Measurements from ENCODE around the gene WDSUB1.

Gene WDSUB1

DNA sequence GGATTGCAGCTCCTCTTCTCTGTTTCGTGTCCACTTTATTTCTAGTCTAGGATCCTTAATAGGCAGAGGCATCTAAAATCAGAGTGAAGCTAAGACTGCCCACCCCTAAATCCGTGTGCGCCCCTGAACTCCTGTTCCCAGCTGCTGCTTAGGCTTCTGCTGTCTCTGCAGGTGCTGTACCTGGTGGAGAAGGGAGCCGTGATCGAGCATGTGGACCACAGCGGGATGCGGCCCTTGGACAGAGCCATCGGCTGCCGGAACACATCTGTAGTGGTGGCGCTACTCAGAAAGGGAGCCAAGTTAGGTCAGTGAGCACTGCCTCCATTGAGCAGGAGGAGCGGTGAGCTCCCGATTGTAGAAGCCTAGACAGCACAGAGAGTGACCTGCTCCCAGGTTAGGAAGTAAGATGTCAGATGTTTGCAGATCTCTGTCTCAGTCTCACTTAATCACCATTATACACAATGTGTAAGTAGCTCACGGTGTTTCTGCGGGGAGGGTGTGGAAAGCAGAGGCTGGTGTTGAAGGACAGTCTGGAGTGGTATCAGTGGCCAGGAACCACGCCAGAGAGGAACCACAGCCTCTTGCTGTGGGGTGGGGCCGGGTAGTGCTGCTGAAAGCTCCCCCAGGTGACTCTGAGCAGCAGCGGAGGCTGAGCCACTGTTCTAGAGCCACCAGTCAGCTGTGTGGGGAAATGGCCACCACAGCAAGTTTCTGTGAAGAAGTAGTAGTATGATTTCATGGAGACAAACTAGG is 62.3 kb downstream of the WDSUB1 start:
- no peak for DNase-seq

- no peak for DNase-seq
These were observed 67.0 kb downstream of the WDSUB1 start for GRCh38 chr2:159219394-159219998.

- DNase-seq, result no peak
These were observed 68.1 kb downstream of the WDSUB1 start for GRCh38 chr2:159218389-159218788.

DNA sequence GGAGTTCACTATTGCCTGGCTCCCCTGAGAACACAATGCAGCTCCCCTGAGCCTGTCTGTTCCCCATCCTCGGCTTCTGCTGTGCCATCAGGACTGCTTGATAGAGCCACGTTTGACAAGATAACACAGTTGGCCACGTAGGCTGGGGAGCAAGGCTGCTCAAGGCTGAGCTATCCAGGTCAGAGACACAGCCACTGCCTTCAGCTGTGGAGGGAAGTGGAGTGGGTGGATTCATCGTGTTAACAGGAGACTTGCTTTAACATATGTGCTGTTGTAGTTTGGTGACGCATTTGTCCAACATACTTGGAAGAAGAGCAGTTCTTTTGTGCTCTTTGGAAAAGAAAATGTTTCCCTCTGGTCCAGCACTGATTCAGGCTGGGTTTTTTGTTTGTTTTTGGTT is 68.8 kb downstream of the WDSUB1 start:
- no peak for DNase-seq

GRCh38 chr2:159215116-159215515 is 71.4 kb downstream of the WDSUB1 start:
- no peak for DNase-seq

DNA sequence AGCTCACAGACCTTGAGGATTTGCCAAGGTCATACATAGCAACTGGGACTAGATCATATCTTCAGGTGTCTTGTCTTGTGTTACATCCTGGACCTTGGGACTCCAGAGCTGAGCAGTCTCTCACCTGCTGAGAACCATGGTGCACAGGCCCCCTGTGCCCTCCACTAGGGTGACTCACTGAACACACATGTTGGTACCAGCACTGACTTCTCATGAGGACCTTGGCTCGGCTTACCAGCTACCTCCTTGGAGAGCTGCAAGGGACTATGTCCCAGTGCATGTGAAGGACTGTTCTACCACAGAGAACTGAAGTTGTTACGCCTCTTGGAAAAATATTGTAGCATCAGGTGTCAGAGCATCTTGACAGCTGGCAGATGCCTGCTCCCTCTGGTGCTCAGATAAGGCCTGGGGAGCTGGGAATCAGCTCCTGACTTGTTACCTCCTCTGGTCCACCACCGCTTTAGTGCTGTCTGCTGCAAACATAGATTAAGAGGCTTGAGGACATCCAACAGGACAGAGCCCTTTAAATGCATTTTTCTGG is 72.1 kb downstream of the WDSUB1 start:
- no peak for DNase-seq

DNA sequence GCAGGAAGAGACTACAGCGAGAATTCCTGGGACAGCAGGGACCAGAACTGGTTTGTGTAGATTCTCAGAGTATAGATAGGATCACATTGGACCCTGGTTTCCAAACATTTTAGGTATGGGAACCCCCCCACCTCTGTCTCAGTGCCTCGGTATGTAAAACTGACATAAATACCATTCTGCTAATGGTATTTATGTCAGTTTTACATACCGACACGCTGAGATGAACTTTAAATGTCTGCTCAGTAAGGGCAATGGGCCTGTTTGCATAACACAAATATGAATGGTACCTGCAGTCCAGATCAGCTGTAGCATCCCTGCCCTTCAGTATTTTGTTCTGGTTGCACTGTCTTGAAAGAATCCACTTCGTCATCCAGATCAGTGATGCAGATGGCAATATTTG is 73.2 kb downstream of the WDSUB1 start:
- no peak for DNase-seq

DNA sequence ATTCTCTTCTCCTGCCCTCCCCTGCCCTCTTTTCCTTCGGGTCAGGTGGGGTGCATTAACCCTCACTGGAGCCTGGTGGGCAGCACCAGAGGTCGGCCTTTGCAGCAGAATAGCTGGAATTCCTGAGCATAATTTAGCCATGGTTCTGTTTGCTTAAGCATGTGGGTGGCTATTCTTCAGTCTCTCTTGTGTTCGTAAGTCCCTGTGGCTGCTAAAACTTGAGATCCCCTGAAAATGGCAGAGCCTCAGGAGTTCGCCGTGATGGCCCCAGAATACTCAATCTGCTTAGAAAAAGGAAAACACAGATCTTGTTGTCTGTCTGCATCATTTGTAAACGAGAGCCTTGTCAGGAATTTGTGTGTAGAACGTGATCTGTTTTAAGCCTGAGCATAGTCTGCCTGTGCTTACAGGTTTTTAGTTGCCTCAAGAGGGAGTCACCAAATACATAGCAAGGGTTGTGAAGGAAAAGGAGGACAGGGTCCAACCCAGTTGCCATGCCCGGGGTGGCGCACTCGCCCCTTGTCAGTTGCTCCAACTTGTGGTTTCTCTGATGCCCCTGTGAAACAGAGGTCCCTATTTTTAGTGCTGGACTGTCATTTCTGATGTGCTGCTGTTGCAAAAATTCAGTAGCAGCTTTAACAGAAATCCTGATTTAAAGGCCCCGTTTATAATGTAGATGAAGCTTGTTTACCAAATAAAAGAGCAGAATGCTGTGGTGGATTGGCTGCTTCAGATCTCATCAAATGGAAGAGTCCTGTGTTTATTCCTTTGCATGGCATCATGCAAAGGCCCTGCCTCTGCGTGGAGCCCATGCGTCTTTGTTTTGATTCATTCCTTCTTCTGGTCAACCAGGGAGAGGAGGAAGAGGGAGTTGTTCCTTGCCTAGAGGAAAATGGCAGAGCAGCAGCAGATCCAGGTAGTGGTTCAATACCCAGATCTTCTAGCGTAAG is 74.8 kb downstream of the WDSUB1 start:
- no peak for DNase-seq

GRCh38 chr2:159209341-159210306 is 76.9 kb downstream of the WDSUB1 start:
- DNase-seq, result no peak

GRCh38 chr2:159208438-159208837 is 78.1 kb downstream of the WDSUB1 start:
- DNase-seq, result no peak

DNA sequence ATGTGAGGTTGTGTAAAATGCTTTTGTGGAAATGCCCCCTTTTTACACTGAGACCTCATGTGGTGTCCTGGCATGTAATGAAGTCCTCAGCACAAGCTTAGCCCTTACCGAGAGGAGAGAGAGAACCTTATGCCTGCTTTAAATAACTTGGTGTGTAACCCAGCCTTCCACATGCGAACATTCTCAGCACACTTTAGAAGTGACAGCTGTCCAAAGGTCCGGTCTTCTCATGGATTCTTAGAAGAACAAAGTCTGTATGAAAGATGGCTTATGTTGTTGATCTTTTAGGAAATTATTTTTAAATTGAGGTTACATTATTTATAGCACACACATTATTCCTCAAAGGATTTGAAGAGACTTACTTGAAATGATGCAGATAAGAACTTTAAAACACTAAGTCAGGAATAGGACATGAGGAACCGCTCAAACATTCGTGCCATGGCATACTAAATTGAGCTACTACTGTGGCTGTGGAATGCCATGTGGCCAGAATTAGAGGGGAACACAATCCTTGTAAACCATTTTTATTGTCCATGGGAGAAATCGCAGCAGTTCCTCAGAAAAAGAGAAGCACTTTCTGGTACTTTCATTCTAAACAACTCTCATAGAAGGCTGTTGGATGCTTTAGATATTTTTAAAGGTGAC is 79.6 kb downstream of the WDSUB1 start:
- DNase-seq, result no peak

- DNase-seq, result no peak
These were observed 81.9 kb downstream of the WDSUB1 start for GRCh38 chr2:159204381-159205144.

DNA sequence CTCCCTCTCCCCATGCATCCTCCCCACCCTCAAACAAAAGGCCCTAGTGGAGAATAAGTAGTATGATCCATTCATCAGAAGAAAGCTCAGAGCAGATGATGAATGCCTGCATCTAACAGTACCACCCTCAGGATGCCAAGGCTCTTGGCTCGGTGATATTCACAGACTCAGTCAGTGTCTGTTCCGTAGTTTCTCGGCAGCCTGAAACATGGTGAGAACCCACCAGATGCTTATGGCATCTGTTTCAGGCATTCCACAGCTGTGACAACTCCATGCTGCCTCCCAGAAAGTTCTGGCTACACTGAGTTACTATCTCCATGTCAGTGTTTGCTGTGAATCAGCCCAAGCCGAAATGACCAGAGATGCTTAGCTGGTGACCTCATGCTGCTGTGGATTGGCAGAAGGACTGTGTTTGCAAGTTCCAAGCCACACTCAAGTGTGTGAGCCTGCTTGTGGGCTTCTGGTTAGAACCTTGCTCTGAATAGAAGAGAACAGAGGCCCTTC is 83.9 kb downstream of the WDSUB1 start:
- DNase-seq, result no peak

- no peak for DNase-seq
These were observed 85.0 kb downstream of the WDSUB1 start for GRCh38 chr2:159201360-159202063.

DNA sequence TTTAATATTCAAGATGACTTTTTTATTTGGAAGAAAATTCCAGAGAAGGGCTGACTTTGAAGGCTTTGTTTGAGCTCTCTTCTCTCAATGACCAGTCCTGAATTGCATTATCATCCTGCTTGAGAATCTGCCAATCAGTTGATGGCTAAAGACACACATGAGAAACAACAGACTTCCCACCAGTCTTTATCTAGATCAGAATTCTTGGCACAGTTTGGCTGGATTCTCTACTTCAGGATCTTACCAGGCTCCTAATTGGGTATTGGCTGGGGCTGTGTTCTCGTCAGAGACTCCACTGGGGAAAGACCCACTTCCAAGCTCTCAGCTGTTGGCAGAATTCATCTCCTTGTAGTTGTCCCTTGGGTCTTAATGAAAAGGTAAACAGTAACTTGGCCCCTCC is 86.0 kb downstream of the WDSUB1 start:
- DNase-seq, result no peak

- no peak for DNase-seq
These were observed 86.6 kb downstream of the WDSUB1 start for GRCh38 chr2:159199761-159200465.

- DNase-seq, result no peak
These were observed 87.3 kb downstream of the WDSUB1 start for GRCh38 chr2:159199236-159199635.

DNA sequence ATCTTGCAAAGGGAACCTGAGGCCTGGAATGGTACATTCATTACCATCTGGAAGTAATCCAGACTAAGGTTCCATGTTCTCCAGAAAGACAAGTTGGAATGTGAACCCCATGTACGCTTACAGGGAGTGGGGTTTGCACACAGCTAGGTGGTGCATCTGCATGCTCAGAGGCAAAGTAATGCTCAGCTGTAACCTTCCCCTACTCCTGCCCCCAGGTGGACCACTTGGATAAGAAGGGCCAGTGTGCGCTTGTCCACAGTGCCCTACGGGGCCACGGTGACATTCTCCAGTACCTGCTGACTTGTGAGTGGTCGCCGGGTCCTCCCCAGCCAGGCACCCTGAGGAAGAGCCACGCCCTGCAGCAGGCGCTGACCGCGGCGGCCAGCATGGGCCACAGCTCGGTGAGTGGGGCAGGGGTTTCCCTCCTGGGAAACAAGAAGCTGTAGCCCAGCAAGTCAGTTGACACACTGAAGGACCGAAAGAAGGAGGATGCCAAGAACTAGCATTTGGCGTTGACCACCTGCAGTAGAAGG is 90.0 kb downstream of the WDSUB1 start:
- no peak for DNase-seq

DNA sequence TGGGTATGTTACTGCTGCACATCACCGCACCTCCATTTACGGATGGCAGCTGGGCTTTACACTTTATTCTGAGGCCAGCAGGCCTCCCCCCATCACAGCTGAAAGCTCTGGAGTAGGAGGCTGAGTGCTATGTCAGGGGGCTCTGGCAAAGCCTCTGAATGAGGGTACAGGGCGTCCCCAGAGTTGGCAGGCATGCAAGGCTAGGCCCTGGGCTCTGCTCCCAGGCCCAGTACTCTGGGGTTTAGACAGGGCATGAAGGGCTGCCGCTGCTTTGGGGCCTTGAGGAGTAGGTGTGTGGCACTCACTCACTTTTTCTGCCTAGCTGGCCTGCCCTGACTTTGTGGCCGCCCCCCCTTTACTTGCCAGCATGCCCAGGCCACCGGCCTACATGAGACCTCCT is 90.8 kb downstream of the WDSUB1 start:
- DNase-seq, result no peak

Measured in stimulated activated CD4-positive, alpha-beta T cell treated with anti-CD3 and anti-CD28 coated beads, Interleukin-2, amount 100 ng/mL, for 48 hours (primary cell).